Neural cell (in vitro differentiated cells): Measurements from ENCODE around the gene SYT6. TPM values are rescaled to one million over a fixed set of nuclear protein-coding genes. Genes with fewer than 3 reads are reported as not detected.

ENCODE experiments used
- H2AFZ ChIP-seq: fragments of 200-600, 300-800 bp; sonication (generic), shearing (Covaris generic); 2 replicates; pipeline ENCODE4 v1.6.0; 2014; ENCODE audit warnings: low read depth, mild to moderate bottlenecking, antibody characterized with exemption, low read length, moderate library complexity
- H3F3A ChIP-seq: fragments of 200-600 bp; shearing (Covaris generic); 2 replicates; pipeline ENCODE4 v1.6.1; 2016; ENCODE audit warnings: mild to moderate bottlenecking, moderate library complexity, mixed read lengths, antibody characterized with exemption, low read length; ENCODE audit not compliant: insufficient read depth, poor library complexity, severe bottlenecking
- H3K27ac ChIP-seq: fragments of 200-600, 300-800 bp; sonication (generic), shearing (Covaris generic); 2 replicates; pipeline ENCODE4 v1.5.1; 2014; ENCODE audit warnings: mild to moderate bottlenecking, low read length, moderate library complexity
- H3K27me3 ChIP-seq: fragments of 300-800, 200-600 bp; sonication (generic), shearing (Covaris generic); 2 replicates; pipeline ENCODE4 v1.6.0; 2014; ENCODE audit warnings: mild to moderate bottlenecking, low read depth, low read length, moderate library complexity; ENCODE audit not compliant: insufficient read depth
- H3K36me3 ChIP-seq: fragments of 300-800, 200-600 bp; sonication (generic), shearing (Covaris generic); 2 replicates; pipeline ENCODE4 v1.5.1; 2014; ENCODE audit warnings: mild to moderate bottlenecking, antibody characterized with exemption, low read length, moderate library complexity; ENCODE audit not compliant: insufficient read depth
- H3K4me2 ChIP-seq: fragments of 300-800, 200-600 bp; sonication (generic), shearing (Covaris generic); 2 replicates; pipeline ENCODE4 v1.6.0; 2014; ENCODE audit warnings: mild to moderate bottlenecking, low read length
- H3K4me3 ChIP-seq: fragments of 300-800, 200-600 bp; sonication (generic), shearing (Covaris generic); 2 replicates; pipeline ENCODE4 v1.5.1; 2014; ENCODE audit warnings: mild to moderate bottlenecking, low read length, moderate library complexity
- H3K79me2 ChIP-seq: fragments of 200-600 bp; shearing (Covaris generic); replicated peaks from 2 replicates; pipeline ENCODE4 v1.6.0; 2014; ENCODE audit warnings: mild to moderate bottlenecking, low read length, moderate library complexity; ENCODE audit not compliant: insufficient read depth
- H3K9ac ChIP-seq: fragments of 300-800, 200-600 bp; sonication (generic), shearing (Covaris generic); 2 replicates; pipeline ENCODE4 v1.6.1; 2016; ENCODE audit warnings: mild to moderate bottlenecking, low read length, mixed read lengths
- H3K9me2 ChIP-seq: fragments of 200-600 bp; shearing (Covaris generic); 2 replicates; pipeline ENCODE4 v1.6.1; 2016; ENCODE audit warnings: mild to moderate bottlenecking, low read length, mixed read lengths; ENCODE audit not compliant: insufficient read depth
- H3K9me3 ChIP-seq: fragments of 200-600, 300-800 bp; sonication (generic), shearing (Covaris generic); 2 replicates; pipeline ENCODE4 v1.6.1; 2016; ENCODE audit warnings: mild to moderate bottlenecking, mixed run types, low read length, moderate library complexity, mixed read lengths
- H4K20me1 ChIP-seq: fragments of 200-600 bp; shearing (Covaris generic); 2 replicates; pipeline ENCODE4 v1.6.1; 2016; ENCODE audit warnings: mild to moderate bottlenecking, mixed run types; ENCODE audit not compliant: insufficient read depth
- EP300 ChIP-seq: fragments of 450-650 bp; conservative IDR thresholded peaks from 2 replicates; pipeline ENCODE4 v1.6.1; 2014; ENCODE audit warnings: antibody characterized with exemption, mild to moderate bottlenecking, moderate library complexity; ENCODE audit not compliant: poor library complexity, severe bottlenecking
- EZH2 ChIP-seq: fragments of 200-600, 300-800 bp; shearing (Covaris generic), sonication (generic); IDR thresholded peaks from 2 replicates; pipeline ENCODE4 v1.6.1; 2014; ENCODE audit warnings: antibody characterized with exemption, low read length, borderline replicate concordance, mild to moderate bottlenecking; ENCODE audit not compliant: insufficient read depth, poor library complexity, severe bottlenecking
- MXI1 ChIP-seq: fragments of 450-650 bp; conservative IDR thresholded peaks from 2 replicates; pipeline ENCODE4 v1.6.1; 2014; ENCODE audit warnings: antibody characterized with exemption, mild to moderate bottlenecking; ENCODE audit not compliant: poor library complexity, severe bottlenecking
- POLR2AphosphoS5 ChIP-seq: IDR thresholded peaks from 2 replicates; pipeline ENCODE4 v1.6.1; 2012
- RAD21 ChIP-seq: fragments of 450-650 bp; conservative IDR thresholded peaks from 2 replicates; pipeline ENCODE4 v1.6.1; 2014; ENCODE audit warnings: antibody characterized with exemption, mild to moderate bottlenecking, moderate library complexity
- SMC3 ChIP-seq: fragments of 450-650 bp; conservative IDR thresholded peaks from 2 replicates; pipeline ENCODE4 v1.6.1; 2014; ENCODE audit warnings: antibody characterized with exemption, mild to moderate bottlenecking, moderate library complexity; ENCODE audit not compliant: poor library complexity
- TAF1 ChIP-seq: IDR thresholded peaks from 2 replicates; pipeline ENCODE4 v1.6.1; 2012; ENCODE audit warnings: low read depth
- polyA plus RNA-seq: library from polyadenylated mRNA; depleted of rRNA; stranded (reverse); fragments of >200 nt; gene quantifications from 2 replicates; pipeline ENCODE4 v1.2.3, GENCODE V29; 2014
- TF ChIP-seq, protein P1 (sequence below): IDR thresholded peaks from 2 replicates; pipeline ENCODE4 v1.6.1; 2012; ENCODE audit warnings: borderline replicate concordance
- TF ChIP-seq, protein P2 (sequence below): fragments of 450-650 bp; IDR thresholded peaks from 2 replicates; pipeline ENCODE4 v1.5.1; 2014; ENCODE audit warnings: antibody characterized with exemption, mild to moderate bottlenecking, moderate library complexity; ENCODE audit not compliant: poor library complexity, severe bottlenecking

Gene SYT6
- polyA plus RNA-seq, 1 donor from 2014 or later: 8.1 TPM

GRCh38 chr1:114054148-114054547, 99.5 kb downstream of the SYT6 start:
- no peak for TF ChIP-seq SMC3
- TF ChIP-seq, protein P1, sequence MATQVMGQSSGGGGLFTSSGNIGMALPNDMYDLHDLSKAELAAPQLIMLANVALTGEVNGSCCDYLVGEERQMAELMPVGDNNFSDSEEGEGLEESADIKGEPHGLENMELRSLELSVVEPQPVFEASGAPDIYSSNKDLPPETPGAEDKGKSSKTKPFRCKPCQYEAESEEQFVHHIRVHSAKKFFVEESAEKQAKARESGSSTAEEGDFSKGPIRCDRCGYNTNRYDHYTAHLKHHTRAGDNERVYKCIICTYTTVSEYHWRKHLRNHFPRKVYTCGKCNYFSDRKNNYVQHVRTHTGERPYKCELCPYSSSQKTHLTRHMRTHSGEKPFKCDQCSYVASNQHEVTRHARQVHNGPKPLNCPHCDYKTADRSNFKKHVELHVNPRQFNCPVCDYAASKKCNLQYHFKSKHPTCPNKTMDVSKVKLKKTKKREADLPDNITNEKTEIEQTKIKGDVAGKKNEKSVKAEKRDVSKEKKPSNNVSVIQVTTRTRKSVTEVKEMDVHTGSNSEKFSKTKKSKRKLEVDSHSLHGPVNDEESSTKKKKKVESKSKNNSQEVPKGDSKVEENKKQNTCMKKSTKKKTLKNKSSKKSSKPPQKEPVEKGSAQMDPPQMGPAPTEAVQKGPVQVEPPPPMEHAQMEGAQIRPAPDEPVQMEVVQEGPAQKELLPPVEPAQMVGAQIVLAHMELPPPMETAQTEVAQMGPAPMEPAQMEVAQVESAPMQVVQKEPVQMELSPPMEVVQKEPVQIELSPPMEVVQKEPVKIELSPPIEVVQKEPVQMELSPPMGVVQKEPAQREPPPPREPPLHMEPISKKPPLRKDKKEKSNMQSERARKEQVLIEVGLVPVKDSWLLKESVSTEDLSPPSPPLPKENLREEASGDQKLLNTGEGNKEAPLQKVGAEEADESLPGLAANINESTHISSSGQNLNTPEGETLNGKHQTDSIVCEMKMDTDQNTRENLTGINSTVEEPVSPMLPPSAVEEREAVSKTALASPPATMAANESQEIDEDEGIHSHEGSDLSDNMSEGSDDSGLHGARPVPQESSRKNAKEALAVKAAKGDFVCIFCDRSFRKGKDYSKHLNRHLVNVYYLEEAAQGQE: no peak
- no peak for TF ChIP-seq TAF1
- no peak for TF ChIP-seq EP300
- TF ChIP-seq RAD21: no peak
- TF ChIP-seq, protein P2, sequence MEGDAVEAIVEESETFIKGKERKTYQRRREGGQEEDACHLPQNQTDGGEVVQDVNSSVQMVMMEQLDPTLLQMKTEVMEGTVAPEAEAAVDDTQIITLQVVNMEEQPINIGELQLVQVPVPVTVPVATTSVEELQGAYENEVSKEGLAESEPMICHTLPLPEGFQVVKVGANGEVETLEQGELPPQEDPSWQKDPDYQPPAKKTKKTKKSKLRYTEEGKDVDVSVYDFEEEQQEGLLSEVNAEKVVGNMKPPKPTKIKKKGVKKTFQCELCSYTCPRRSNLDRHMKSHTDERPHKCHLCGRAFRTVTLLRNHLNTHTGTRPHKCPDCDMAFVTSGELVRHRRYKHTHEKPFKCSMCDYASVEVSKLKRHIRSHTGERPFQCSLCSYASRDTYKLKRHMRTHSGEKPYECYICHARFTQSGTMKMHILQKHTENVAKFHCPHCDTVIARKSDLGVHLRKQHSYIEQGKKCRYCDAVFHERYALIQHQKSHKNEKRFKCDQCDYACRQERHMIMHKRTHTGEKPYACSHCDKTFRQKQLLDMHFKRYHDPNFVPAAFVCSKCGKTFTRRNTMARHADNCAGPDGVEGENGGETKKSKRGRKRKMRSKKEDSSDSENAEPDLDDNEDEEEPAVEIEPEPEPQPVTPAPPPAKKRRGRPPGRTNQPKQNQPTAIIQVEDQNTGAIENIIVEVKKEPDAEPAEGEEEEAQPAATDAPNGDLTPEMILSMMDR: no peak
- no peak for TF ChIP-seq POLR2AphosphoS5

DNA sequence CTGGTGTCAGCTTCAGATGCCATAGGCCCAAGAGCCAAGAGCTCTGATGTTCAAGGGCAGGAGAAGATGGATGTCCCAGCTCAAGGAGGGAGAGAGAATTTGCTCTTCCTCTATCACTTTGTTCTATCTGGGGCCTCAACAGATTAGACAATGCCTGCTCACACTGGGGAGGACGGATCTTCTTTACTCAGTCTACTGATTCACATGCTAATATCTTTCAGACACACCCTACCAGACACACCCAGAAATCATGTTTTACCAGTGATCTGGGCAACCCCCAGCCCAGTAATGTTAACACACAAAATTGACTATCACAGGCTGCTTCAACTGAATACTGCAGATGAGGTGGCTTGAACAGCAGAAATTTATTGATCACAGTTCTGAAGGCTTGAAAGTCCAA, 105.4 kb downstream of the SYT6 start:
- Histone ChIP-seq H2AFZ (no peak overlapping the region), H3K36me3 (no peaks in the 10 kb centered on the region), H3K9ac (no peak overlapping the region), H3K9me2 (no peaks in the 10 kb centered on the region), H3K9me3 (no peaks in the 10 kb centered on the region), H3K27me3 (no peaks in the 10 kb centered on the region), H3K4me3 (no peak overlapping the region), H4K20me1 (no peaks in the 10 kb centered on the region), H3F3A (no peaks in the 10 kb centered on the region), H3K4me2 (no peak overlapping the region), H3K27ac (no peak overlapping the region), H3K79me2 (no peaks in the 10 kb centered on the region)
- TF ChIP-seq SMC3: no peak
- no peak for TF ChIP-seq POLR2AphosphoS5
- TF ChIP-seq EZH2: no peak
- TF ChIP-seq, protein P2: no peak
- no peak for TF ChIP-seq MXI1
- no peak for TF ChIP-seq EP300
- TF ChIP-seq, protein P1: no peak
- no peak for TF ChIP-seq TAF1
- TF ChIP-seq RAD21: no peak

More at GRCh38 chr1:114054148-114054547, 99.5 kb downstream of the SYT6 start:
- Histone ChIP-seq H3K27me3 (no peaks in the 10 kb centered on the region), H3K27ac (no peak overlapping the region), H3K36me3 (no peaks in the 10 kb centered on the region), H3F3A (no peaks in the 10 kb centered on the region), H3K9ac (no peak overlapping the region), H3K9me3 (no peaks in the 10 kb centered on the region), H3K4me2 (no peak overlapping the region), H2AFZ (no peak overlapping the region), H3K9me2 (no peaks in the 10 kb centered on the region), H4K20me1 (no peaks in the 10 kb centered on the region), H3K4me3 (no peak overlapping the region), H3K79me2 (no peaks in the 10 kb centered on the region)
